ENCODE results near the gene CYP2W1. TPM values are rescaled to one million over a fixed set of nuclear protein-coding genes. Genes with fewer than 3 reads are reported as not detected.

The CYP2W1 gene
- total and polyA plus RNA-seq, 4 donors, result 0.05 to 8.1 TPM; not detected in 2

DNA sequence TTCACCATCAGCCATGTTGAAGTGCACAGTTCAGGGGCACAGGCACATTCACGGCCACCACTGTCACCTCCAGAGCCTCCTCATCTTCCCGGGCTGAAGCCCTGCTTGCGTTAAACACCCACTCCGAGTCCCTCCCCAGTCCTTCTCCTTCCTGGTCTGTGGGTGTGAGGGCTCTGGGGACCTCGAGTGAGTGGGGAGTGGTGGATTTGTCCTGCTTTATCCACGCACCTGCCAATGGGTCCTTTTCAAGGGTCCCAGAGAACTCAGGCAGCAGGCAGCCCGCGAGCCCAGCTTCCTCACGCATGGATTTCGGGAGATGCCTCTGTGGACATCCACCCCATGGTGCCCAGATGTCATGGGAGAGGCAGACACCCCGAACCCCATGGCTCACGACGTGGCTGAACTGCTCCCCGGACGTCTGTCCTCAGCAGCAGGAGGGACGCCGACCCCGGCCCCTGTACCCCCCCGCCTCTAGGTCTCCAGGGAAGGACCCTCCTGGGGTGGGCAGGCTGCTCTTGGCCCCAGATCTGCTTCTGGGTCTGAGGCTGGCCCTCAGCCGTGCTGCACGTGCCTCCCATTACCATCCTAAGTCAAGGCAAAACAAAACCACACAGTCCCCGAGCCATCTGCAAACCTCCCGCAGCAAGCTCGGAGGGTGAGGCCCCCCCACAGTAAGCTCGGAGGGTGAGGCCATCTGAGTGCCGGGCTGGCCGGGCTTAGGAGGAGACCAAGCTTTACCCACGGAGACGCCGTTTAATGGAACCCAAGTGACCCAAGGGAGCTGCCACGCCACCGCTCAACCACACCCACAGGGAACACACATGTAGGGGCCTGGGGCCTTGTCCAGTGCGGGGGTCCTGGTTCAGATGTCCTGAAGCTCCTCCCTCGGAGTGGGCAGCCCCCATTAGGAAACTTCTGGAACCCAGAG is 9.0 kb downstream of the CYP2W1 start:
- no peak for DNase-seq
- Histone ChIP-seq H3K4me1 (ENCODE audit: control insufficient read depth in 5 of 5, insufficient read depth in 5 of 5, low read length in 5 of 5) (peaks cover 0 to 20% (median 2%) of the 10 kb centered on the region in 5 donors), H3K27ac (ENCODE audit: low read depth in 1 of 2, low read length in 1 of 2) (no peak overlapping the region), H3K36me3 (ENCODE audit: control insufficient read depth in 4 of 4, insufficient read depth in 4 of 4, low read length in 4 of 4) (peaks cover 0 to 14% (median 3%) of the 10 kb centered on the region in 4 donors), H3K9me3 (ENCODE audit: control insufficient read depth in 4 of 4, insufficient read depth in 3 of 4, low read length in 3 of 4) (no peaks in the 10 kb centered on the region), H3K27me3 (ENCODE audit: control insufficient read depth in 3 of 3, insufficient read depth in 3 of 3, low read length in 2 of 3) (no peaks in the 10 kb centered on the region), H3K4me3 (no peak overlapping the region), H3K9ac (ENCODE audit: insufficient read depth in 1 of 2, low read length in 2 of 2) (no peak overlapping the region)
- ATAC-seq (ENCODE audit: insufficient read depth, low FRiP score), result no peak
- WGBS, 2 donors, result 79 to 83% methylated on average over 34 of the region's 34 CpGs
- TF ChIP-seq, protein P1, sequence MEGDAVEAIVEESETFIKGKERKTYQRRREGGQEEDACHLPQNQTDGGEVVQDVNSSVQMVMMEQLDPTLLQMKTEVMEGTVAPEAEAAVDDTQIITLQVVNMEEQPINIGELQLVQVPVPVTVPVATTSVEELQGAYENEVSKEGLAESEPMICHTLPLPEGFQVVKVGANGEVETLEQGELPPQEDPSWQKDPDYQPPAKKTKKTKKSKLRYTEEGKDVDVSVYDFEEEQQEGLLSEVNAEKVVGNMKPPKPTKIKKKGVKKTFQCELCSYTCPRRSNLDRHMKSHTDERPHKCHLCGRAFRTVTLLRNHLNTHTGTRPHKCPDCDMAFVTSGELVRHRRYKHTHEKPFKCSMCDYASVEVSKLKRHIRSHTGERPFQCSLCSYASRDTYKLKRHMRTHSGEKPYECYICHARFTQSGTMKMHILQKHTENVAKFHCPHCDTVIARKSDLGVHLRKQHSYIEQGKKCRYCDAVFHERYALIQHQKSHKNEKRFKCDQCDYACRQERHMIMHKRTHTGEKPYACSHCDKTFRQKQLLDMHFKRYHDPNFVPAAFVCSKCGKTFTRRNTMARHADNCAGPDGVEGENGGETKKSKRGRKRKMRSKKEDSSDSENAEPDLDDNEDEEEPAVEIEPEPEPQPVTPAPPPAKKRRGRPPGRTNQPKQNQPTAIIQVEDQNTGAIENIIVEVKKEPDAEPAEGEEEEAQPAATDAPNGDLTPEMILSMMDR (IDR thresholded peaks at IDR 0.05; ENCODE audit: control extremely low read depth, extremely low read depth), result no peak

DNA sequence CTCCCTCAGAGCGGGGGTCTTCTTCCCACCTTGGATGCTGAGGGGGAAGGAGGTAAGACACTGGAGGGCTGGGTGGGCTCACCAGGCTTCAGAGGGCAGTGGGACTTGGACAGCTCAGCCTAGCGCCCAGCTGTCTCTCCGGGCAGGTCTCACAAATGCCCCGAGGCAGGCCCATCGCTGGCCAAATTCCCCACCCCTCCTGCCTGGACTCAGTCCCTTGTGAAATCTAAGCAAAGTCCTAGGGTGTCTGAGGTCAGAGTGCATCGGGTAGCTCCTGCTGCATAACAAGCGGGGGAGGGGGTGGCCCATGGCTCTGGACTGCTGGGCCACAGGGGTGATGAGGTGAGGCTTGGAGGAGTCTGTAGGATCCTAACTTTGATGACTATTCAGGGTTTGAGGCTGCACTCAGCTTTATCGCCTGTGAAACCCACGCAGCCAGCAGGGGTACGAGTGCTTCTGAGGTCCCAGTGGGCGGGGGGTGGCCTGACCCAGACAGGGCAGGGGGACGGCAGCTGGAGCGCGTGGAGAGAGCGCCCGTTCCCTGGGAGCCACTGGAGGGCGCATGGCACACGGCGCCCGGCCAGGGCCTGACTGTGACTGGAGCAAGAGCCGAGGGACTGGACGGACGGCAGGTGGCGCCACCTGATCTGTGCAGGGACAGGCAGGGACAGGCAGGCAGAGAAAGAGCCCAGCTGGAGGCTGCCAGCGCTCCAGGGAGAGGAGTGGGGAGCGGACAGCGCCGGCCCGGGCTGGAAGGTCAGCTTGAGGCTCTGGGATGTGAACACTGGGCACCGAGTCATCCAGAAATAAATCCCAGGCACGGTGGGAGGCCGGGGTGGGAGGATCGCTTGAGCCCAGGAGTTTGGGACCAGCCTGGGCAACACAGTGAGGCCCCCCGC is 10.0 kb downstream of the CYP2W1 start:
- ATAC-seq (ENCODE audit: insufficient read depth, low FRiP score) (peak; percentile 94), DNase-seq (peak; percentile 97 to 99 (median 98))
- WGBS, 2 donors, result 23 to 24% methylated on average over 34 of the region's 34 CpGs
- H3K9me3 ChIP-seq (ENCODE audit: control insufficient read depth in 4 of 4, insufficient read depth in 3 of 4, low read length in 3 of 4), result no peaks in the 10 kb centered on the region
- TF ChIP-seq, protein P1 (IDR thresholded peaks at IDR 0.05; ENCODE audit: control extremely low read depth, extremely low read depth), result peak; percentile 100
- no peak overlapping the region for H3K4me3 ChIP-seq
- peaks cover 0 to 19% (median 2%) of the 10 kb centered on the region in 5 donors for H3K4me1 ChIP-seq (ENCODE audit: control insufficient read depth in 5 of 5, insufficient read depth in 5 of 5, low read length in 5 of 5)
- no peak overlapping the region for H3K27ac ChIP-seq (ENCODE audit: low read depth in 1 of 2, low read length in 1 of 2)
- no peaks in the 10 kb centered on the region for H3K27me3 ChIP-seq (ENCODE audit: control insufficient read depth in 3 of 3, insufficient read depth in 3 of 3, low read length in 2 of 3)
- no peak overlapping the region for H3K9ac ChIP-seq (ENCODE audit: insufficient read depth in 1 of 2, low read length in 2 of 2)
- peaks cover 0 to 22% (median 5%) of the 10 kb centered on the region in 4 donors for H3K36me3 ChIP-seq (ENCODE audit: control insufficient read depth in 4 of 4, insufficient read depth in 4 of 4, low read length in 4 of 4)

DNA sequence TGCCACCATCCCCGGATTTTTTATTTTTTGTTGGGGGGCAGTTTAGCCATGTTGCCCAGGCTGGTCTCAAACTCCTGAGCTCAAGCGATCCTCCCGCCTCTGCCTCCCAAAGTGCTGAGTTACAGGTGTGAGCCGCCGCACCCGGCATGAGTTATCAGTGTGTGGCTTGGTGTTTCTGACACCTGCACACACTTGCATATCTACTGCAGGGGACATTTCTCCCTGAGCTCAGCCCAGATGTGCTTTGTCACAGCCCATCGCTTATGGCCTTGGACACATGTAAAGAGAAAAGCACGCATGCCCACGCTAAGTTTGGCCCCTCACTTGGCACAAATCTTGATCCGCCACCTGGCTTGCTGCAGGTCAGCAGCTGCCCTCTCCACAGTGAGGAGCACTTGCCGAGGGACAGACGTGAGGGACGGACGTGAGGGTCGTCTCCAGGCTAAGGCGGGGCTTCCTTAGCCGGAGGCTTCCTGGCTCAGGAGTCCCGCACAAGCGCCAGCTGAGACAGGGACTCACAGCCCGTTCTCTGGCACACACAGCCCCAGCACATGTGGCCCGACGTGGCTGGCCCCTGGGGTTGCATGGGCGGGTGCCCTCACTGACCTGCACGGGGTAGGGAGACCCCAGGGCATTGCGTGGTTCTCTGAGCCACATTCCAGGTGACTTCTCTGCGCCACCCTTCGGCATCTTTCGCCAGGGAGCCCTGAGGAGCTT is 11.8 kb downstream of the CYP2W1 start:
- peaks cover 0 to 29% (median 5%) of the 10 kb centered on the region in 4 donors for H3K36me3 ChIP-seq (ENCODE audit: control insufficient read depth in 4 of 4, insufficient read depth in 4 of 4, low read length in 4 of 4)
- no peak overlapping the region for H3K9ac ChIP-seq (ENCODE audit: insufficient read depth in 1 of 2, low read length in 2 of 2)
- WGBS, 2 donors, result 78 to 85% methylated on average over 28 of the region's 28 CpGs
- H3K9me3 ChIP-seq (ENCODE audit: control insufficient read depth in 4 of 4, insufficient read depth in 3 of 4, low read length in 3 of 4), result no peaks in the 10 kb centered on the region
- peaks cover 0 to 12% (median 0%) of the 10 kb centered on the region in 5 donors for H3K4me1 ChIP-seq (ENCODE audit: control insufficient read depth in 5 of 5, insufficient read depth in 5 of 5, low read length in 5 of 5)
- TF ChIP-seq, protein P1 (IDR thresholded peaks at IDR 0.05; ENCODE audit: control extremely low read depth, extremely low read depth), result no peak
- DNase-seq, result no peak
- H3K27ac ChIP-seq (ENCODE audit: low read depth in 1 of 2, low read length in 1 of 2), result no peak overlapping the region
- no peak overlapping the region for H3K4me3 ChIP-seq
- no peak for ATAC-seq (ENCODE audit: insufficient read depth, low FRiP score)
- H3K27me3 ChIP-seq (ENCODE audit: control insufficient read depth in 3 of 3, insufficient read depth in 3 of 3, low read length in 2 of 3), result no peaks in the 10 kb centered on the region
